RWPE2 (cell line): ENCODE measurements around the gene ARHGEF9.

Experiments used
- ATAC-seq: fragments of 200-7000 bp; cut with Tn5 transposase; 3 replicates; pipeline ENCODE4 v1.9.1; 2021; ENCODE audit warnings: low read depth
- DNase-seq: peaks from one replicate; pipeline ENCODE4 v3.0.0-alpha.2; 2020; ENCODE audit warnings: low spot score
- H3K27ac ChIP-seq: fragments of 450-650 bp; 2 replicates; pipeline ENCODE4 v1.5.1; 2017; ENCODE audit warnings: mild to moderate bottlenecking; ENCODE audit not compliant: poor library complexity, severe bottlenecking
- H3K27me3 ChIP-seq: fragments of 250-450 bp; sonication (Bioruptor Pico); 2 replicates; pipeline ENCODE4 v1.5.1; 2021; ENCODE audit warnings: mild to moderate bottlenecking, moderate library complexity; ENCODE audit not compliant: insufficient read depth, poor library complexity, severe bottlenecking
- H3K36me3 ChIP-seq: fragments of 250-450 bp; sonication (Bioruptor Pico); 2 replicates; pipeline ENCODE4 v1.5.1; 2020; ENCODE audit warnings: low read depth, mild to moderate bottlenecking, moderate library complexity
- H3K4me1 ChIP-seq: fragments of 250-450 bp; sonication (Bioruptor Pico); 2 replicates; pipeline ENCODE4 v1.5.1; 2021; ENCODE audit warnings: mild to moderate bottlenecking, moderate library complexity; ENCODE audit not compliant: insufficient read depth, poor library complexity, severe bottlenecking
- H3K4me3 ChIP-seq: fragments of 250-450 bp; sonication (Bioruptor Pico); 2 replicates; pipeline ENCODE4 v1.5.1; 2021; ENCODE audit warnings: mild to moderate bottlenecking, moderate library complexity; ENCODE audit not compliant: severe bottlenecking
- H3K9me3 ChIP-seq: fragments of 250-450 bp; sonication (Bioruptor Pico); 2 replicates; pipeline ENCODE4 v1.5.1; 2021; ENCODE audit warnings: mild to moderate bottlenecking, moderate library complexity; ENCODE audit not compliant: severe bottlenecking
- CTCF ChIP-seq: fragments of 450-650 bp; IDR thresholded peaks from one replicate; pipeline ENCODE4 v1.5.1; 2017; ENCODE audit warnings: mild to moderate bottlenecking, moderate library complexity; ENCODE audit not compliant: poor library complexity, severe bottlenecking

The ARHGEF9 gene

GRCh38 chrX:63675716-63676115 lies 109.3 kb downstream of the ARHGEF9 start:
- Histone ChIP-seq H3K27ac (no peak overlapping the region), H3K9me3 (no peaks in the 10 kb centered on the region), H3K27me3 (no peaks in the 10 kb centered on the region), H3K4me1 (no peaks in the 10 kb centered on the region), H3K4me3 (no peak overlapping the region), H3K36me3 (no peaks in the 10 kb centered on the region)
- DNase-seq (no peak), ATAC-seq (no peak)
- TF ChIP-seq CTCF: no peak

GRCh38 chrX:63673896-63674295 lies 111.1 kb downstream of the ARHGEF9 start:
- TF ChIP-seq CTCF: no peak
- Histone ChIP-seq H3K4me1 (no peaks in the 10 kb centered on the region), H3K9me3 (no peaks in the 10 kb centered on the region), H3K27me3 (no peaks in the 10 kb centered on the region), H3K4me3 (no peak overlapping the region), H3K36me3 (no peaks in the 10 kb centered on the region), H3K27ac (no peak overlapping the region)
- no peak for DNase-seq
- no peak for ATAC-seq

- no peaks in the 10 kb centered on the region for H3K9me3 ChIP-seq
- no peaks in the 10 kb centered on the region for H3K36me3 ChIP-seq
- no peak overlapping the region for H3K4me3 ChIP-seq
- H3K4me1 ChIP-seq: no peaks in the 10 kb centered on the region
- no peak for ATAC-seq
- H3K27ac ChIP-seq: no peak overlapping the region
- H3K27me3 ChIP-seq: no peaks in the 10 kb centered on the region
- no peak for TF ChIP-seq CTCF
- no peak for DNase-seq
Measured at GRCh38 chrX:63664741-63665140, 120.3 kb downstream of the ARHGEF9 start.

- Histone ChIP-seq H3K27me3 (no peaks in the 10 kb centered on the region), H3K9me3 (no peaks in the 10 kb centered on the region), H3K4me3 (no peak overlapping the region), H3K27ac (no peak overlapping the region), H3K36me3 (no peaks in the 10 kb centered on the region), H3K4me1 (no peaks in the 10 kb centered on the region)
- DNase-seq (no peak), ATAC-seq (no peak)
- TF ChIP-seq CTCF: no peak
Measured at GRCh38 chrX:63664083-63664482, 120.9 kb downstream of the ARHGEF9 start.

- H3K4me3 ChIP-seq: no peak overlapping the region
- peaks cover 12% of the 10 kb centered on the region for H3K4me1 ChIP-seq
- DNase-seq: no peak
- H3K36me3 ChIP-seq: no peaks in the 10 kb centered on the region
- H3K27me3 ChIP-seq: no peaks in the 10 kb centered on the region
- ATAC-seq: no peak
- H3K27ac ChIP-seq: no peak overlapping the region
- no peak for TF ChIP-seq CTCF
- H3K9me3 ChIP-seq: no peaks in the 10 kb centered on the region
Measured at GRCh38 chrX:63661676-63662075, 123.3 kb downstream of the ARHGEF9 start.
